GM19452 (cell line): ENCODE measurements around the gene FBXO17.
"Not testable (repeated sequence)": the region's sequence is repeated elsewhere in the genome, so short reads cannot be mapped to it uniquely, and the experiment has no call there.

Experiments
- ATAC-seq: cut with Tn5 transposase; IDR thresholded peaks from one replicate; pipeline ENCODE4 v1.9.1; 2021; ENCODE audit not compliant: unreplicated experiment

The FBXO17 gene, protein sequence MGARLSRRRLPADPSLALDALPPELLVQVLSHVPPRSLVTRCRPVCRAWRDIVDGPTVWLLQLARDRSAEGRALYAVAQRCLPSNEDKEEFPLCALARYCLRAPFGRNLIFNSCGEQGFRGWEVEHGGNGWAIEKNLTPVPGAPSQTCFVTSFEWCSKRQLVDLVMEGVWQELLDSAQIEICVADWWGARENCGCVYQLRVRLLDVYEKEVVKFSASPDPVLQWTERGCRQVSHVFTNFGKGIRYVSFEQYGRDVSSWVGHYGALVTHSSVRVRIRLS

DNA sequence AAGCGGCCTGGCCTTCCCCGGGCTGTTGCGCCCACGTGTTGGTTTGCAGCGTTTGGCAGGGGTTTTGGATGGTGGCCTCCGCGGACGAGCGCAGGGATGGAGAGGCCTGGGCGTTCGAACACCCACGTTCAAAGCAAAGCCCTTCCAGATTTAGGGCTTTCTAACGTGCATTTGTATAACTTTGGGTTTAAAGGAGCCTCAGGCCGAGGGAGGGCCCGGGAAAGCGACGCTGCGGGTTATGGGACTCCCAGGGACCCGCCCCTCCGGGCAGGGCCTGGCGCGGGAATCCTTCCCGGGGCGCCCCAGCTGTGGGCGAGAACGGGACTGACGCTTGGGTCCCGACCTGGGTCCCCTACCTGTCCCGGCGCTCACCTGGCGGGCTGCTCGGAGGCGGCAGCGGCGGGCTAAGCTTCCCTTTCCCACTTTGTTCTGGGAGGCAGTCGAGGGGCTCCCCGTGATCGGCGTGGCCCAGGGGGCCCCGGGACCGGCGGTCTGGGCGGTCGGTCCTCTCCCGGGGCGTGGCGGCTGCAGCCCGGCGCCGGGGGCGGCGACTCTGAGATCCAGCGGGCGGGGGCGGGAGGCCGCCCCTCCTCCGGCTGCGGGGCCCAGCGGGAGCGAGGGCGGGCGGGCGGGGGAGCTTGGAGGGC is at the start of gene FBXO17:
Gene FBXO17, minus strand, starts transcription at position 529 of the 647 bp plus-strand sequence. CDS start 25,423 bp downstream, outside the sequence.
- ATAC-seq: no peak

DNA sequence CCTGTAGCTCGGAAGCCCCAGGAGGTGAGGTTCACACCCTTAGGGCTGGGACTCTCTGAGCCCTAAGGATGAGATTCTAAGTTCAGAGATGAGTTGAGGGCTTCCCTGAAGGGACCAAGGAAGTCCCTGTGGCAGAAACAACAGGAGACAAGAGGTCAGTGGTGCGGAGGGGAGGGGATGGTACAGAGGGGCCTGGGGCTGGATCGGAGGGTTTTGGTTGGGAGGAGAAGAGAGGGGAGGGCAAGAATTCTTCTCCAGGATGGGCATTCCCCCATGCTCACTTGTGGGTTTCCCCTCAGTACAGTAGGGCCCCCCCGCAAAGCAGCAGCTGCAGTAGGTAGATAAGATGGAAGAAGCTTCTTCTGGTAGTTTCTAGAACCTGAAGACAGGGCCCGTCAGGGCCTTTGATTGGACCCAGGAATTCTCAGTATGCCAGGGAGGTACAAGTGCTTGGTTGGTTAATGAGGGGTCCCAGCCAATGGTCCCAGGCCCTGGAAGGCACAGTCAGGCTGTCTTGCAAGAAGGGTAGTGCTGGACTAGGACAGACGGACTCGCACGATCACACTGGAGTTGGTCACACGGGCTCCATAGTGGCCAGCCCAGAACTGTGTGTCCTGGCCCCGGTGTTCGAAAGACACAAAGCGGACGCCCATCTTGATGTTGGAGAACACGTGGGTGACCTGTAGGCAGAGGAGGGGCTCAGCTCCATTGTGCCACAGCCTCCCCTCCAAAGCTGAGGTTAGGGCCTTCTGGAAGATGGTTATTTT is 49.5 kb upstream of the FBXO17 start:
- no peak for ATAC-seq

DNA sequence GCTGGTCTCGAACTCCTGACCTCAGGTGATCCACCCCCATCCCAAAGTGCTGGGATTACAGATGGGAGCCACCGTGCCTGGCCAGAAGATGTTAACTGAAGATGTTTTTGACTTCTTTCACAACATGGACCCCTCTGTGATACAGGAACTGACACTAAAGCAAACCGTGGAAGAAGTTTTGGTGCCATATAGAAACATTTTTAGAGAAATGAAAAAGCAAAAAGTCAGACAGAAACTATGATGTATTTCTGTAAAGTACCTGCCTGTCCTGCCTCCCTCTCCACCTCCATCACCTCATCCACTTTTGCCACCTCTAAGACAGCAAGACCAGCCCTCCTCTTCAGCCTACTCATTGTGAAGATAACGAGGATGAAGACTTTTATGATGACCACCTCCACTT is 45.5 kb upstream of the FBXO17 start:
- no peak for ATAC-seq

DNA sequence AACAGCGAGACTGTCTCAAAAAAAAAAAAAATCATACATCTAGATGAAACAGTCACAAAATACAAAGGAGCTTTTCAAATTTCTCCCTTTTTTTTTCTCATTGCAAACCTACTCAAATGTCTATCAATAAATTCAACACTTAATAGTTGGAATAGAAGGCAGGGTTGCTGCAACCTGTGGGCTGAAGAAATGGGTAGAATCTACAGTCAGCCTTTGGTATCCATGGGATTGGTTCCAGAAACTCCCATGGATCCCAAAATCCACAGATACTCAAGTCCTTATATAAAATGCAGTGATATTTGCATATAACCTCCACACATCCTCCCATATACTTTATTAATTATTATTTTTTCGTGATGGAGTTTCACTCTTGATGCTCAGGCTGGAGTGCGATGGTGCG is 42.1 kb upstream of the FBXO17 start:
- no peak for ATAC-seq

DNA sequence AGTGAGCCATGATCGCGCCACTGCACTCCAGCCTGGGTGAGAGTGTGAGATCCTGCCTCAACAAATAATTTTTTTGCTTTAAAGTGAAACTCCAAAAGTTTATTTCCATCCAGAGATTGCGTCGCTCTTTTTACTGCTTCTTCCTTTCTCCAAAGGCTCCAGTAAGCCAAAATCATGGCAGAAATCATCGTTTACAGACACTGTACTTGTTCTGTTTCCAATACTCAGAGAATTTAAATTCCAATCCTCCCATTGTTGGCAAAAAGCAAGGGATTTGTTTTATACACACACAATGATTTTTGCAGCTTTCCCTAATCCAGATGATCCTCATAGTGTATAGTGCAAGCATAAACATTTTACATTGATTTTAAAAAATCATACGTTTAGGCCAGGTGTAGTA is 41.5 kb upstream of the FBXO17 start:
- ATAC-seq: no peak

DNA sequence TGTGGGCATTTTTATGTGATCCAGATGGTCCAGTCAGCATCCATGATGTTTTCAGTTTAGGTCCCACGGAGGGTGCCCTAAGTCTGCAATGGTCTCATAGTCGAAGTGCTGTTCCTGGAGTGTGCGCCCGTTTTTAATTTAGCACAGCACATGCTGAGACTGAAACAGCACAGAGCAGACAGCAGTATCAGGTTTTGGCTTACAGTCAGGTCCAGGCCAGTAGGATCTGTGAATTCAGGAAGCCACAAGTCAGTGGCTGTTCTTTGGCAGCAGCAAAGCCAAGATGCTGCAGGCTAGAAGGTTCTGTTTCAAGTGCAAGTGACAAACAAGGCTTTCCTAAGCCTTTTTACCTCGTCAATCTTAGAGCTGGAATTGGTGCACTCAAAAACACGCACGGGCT is 38.5 kb upstream of the FBXO17 start:
- no peak for ATAC-seq

DNA sequence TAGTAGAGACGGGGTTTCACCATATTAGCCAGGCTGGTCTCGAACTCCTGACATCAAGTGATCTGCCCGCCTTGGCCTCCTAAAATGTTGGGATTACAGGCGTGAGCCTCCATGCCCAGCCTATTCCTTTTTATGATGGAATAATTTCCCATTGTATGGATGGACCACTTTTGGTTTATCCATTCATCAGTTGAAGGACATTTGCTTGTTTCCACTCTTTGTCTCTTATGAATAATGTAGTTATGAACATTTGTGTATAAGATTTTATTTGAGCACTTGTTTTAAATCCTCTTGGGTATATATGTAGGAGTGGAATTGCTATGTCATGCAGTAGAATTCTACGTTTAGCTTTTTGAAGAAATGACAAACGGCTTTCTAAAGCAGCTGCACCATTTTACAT is 33.5 kb upstream of the FBXO17 start:
- no peak for ATAC-seq

DNA sequence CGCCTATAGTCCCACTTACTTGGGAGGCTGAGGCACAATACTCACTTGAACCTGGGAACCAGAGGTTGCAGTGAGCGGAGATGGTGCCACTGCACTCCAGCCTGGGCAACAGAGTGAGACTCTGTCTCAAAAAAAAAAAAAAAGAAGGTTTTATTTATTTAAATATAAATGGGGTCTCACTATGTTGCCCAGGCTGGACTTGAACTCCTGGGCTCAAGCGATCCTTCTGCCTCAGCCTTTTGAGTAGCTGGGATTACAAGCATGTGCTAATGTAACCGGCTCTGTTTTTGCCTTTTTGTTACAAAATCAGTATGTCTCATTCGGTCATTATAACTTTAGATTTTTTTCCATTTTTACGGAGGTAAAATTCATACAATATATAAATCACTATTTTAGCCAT is 32.6 kb upstream of the FBXO17 start:
- ATAC-seq: no peak

DNA sequence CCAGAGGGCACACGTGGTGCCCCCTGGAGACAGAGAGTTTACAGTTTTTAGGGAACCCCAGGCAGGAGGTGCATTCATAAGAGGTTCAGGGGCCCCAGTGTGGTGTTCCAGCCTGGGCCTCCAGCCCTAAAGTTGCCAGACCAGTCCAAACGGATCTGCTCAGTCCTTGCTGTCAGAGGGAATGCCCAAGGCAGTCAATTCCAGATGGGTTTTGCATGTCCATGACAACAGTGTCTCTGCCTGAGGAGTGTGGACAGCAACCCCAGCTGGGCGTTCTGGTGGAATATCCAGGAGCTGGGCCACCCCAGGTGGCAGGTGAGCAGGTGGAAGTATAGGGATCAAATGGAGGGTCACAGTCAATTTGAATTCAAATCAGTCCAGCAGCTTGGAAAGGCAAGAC is 31.6 kb upstream of the FBXO17 start:
- no peak for ATAC-seq

DNA sequence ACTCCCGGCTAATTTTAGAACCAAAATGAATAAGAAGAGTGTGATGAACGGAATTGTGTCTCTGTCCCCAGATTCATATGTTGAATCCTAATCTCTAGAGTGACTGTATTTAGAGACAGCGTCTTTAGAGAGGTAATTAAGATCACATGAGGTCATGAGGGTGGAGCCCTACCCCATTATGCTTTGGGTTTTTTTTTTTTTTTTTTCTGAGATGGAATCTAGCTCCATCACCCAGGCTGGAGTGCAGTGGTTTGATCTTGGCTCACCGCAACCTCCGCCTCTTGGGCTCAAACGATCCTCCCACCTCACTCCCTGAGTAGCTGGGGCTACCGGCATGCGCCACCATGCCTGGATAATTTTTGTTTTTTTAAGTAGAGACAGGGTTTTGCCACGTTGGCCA is 28.9 kb upstream of the FBXO17 start:
- ATAC-seq: no peak

DNA sequence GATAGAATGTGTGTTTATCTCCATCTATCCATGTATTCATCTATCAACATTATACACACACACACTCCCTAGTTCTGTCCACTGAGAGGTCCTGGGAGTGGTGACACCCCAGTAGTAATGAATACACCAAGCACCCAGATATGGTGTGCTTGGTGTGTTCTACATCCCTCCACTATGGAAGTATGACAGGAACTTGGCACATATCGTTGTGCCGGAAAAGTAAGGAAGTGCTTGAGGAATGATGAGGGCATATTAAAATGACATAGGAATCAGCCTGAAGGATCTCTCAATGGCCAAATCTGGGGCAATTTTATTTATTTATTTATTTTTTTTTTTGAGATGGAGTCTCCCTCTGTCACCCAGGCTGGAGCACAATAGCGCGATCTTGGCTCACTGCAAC is 28.3 kb upstream of the FBXO17 start:
- no peak for ATAC-seq

DNA sequence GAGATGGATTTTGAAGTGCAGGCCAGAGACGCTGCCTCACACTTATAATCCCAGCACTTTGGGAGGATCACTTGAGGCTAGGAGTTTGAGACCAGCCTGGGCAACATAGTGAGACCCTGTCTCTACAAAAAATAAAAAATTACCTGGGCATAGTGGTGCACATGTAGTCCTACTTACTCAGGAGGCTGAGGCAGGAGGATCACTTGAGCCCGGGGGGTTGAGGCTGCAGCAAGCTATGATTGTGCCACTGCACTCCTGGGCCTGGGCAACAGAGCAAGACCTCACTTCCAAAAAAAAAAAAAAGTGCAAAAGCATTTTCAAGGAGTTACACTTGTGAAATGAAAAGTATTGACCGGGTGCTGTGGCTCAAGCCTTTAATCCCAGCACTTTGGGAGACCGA is 27.6 kb upstream of the FBXO17 start:
- ATAC-seq: no peak

DNA sequence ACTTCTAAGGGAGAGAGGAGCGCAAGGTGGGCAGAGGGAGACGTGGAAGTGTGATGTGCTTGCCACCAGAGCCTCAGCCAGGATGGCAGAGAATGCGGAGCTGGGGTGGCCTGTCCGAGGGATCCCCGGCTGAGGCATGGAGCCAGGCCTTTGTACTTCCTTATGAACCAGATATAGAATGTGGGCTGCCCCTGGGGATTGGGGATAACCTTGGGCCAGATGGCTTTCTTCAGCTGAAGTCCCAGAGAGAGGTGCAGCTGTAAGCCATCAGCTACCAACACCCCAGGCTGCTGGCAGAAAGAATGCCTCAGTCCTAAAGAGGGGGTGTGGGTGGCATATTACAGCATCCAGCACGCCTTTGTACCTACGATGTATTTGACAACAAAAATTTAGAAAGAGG is 25.5 kb upstream of the FBXO17 start:
- ATAC-seq: no peak

DNA sequence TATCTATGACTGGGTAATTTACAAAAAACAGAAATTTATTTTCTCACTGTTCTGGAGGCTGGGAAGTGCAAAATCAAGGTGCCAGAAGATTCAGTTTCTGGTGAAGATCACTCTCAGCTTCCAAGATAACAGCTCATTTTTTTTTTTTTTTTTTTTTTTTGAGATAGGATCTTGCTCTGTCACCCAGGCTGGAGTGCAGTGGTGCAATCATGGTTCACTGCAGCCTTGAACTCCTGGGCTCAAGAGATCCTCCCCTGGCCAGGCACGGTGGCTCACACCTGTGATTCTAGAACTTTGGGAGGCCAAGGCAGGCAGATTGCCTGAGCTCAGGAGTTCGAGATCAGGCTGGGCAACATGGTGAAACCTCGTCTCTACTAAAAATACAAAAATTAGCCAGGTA is 22.0 kb upstream of the FBXO17 start:
- not testable (repeated sequence) for ATAC-seq

DNA sequence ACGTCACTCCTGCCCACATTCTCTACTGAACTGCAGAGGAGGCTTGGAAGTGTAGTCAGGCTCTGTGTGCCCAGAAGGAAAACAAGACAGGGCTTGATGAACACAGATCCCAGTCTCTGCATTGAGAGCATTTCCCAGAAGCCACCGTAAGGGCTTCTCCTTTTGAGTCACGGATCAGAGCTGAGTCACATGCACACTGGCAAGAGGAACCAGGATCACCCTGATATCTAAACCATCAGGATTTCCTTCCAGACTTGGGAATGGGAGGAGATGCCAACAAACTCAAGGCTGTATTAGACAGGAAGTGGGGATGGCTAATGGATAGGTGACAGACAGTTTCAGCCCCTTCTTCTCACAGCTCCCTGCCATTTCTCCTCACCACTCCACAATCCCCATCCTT is 17.7 kb upstream of the FBXO17 start:
- no peak for ATAC-seq

DNA sequence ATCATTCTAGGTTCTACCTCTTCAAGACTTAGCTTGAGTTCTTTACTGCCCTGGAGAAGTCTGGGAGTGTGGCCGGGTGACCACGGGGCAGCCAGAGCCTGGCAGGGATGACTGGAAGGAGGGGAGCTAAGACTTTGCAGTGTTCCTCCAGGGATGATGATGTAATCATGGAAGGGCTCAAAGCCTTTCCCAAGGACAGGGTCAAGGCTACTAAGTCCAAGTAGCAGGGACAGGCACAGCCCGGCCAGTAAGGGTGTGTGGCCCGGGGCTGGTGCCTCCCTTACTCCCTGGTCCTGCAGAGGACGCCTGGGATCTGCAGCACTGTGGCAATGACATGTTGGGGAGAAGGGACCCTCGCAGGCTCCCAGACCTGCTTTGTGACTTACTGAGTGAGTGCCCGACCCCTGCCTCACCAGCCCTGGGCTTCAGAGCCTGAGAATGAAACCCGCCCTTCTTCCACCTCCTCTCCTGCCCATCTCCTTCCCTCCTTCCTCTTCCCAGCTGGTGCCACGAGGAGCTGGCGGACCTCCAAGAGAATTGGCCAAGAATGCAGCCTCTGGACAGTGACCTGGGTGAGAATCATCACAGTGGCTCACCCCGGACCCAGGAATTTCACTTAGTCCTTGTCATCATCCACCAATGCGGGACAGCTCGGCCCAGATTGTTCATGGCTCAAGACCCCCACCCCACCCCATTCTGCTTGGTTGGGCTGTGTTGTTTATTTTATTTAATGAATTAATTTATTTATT is 15.6 kb upstream of the FBXO17 start:
- ATAC-seq: no peak

DNA sequence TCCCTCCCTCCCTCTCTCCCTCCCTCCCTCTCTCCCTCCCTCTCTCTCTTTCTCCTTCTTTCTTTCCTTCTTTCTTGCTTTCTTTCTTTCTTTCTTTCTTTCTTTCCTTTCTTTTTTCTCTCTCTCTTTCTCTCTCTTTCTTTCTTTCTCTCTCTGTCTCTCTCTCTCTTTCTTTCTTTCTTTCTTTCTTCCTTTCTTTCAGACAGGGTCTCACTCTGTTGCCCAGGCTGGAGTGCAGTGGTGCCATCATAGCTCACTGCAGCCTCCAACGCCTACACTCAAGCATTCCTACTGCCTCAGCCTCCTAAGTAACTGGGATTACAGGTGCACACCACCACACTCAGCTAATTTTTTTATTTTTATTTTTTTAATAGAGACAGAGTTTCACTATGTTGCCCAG is 14.1 kb upstream of the FBXO17 start:
- ATAC-seq: not testable (repeated sequence)

DNA sequence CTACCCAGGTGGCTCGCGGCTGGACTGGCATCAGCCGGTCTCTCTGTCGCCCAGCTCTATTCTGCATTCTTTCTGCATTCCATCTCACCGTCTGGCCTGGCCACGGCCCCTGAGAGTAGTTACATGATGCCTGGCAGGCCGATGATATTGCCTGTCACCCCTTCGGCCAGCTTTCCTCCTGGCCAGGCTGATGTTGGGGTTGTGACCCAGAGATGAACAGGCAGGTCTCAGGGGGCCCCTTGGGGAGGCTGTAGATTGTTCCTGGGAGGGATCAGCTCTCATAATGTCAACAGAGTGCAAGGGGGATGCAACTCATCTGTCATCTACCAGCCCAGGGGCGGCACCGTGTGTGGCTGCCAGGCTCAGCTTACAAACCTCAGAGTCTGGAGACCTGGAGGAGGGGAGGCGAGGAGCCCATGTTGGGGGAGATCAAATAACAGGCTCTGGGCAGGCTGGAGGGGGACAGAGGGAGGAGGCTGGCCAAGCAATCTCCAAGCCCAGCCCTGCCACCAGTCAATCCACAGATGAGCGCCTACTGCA is 13.6 kb upstream of the FBXO17 start:
- ATAC-seq: no peak

DNA sequence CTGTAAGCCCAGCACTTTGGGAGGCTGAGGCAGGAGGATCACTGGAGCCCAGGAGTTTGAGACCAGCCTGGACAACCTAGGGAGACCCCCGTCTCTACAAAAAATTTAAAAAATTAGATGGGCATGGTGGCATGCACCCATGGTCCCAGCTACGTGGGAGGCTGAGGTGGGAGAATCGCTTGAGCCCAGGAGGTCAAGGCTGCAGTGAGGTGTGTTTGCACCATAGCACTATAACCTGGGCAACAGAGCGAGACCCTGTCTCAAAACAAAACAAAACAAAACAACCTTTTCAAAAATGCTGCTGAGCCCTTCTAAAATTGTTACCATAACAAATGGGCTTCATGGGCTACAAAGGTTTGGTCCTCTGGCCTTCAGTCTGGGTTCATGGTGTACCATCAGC is 13.1 kb upstream of the FBXO17 start:
- not testable (repeated sequence) for ATAC-seq

DNA sequence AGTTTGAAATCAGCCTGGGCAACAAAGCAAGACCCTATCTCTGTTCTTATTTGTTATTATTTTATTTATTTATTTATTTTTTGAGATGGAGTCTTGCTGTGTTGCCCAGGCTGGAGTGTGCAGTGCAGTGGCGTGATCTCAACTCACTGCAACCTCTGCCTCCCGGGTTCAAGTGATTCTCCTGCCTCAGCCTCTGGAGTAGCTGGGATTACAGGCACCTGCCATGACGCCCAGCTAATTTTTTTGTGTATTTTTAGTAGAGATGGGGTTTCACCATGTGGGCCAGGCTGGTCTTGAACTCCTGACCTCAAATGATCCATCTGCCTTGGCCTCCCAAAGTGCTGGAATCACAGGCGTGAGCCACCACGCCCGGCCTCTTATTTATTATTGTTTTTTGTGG is 12.2 kb upstream of the FBXO17 start:
- not testable (repeated sequence) for ATAC-seq

DNA sequence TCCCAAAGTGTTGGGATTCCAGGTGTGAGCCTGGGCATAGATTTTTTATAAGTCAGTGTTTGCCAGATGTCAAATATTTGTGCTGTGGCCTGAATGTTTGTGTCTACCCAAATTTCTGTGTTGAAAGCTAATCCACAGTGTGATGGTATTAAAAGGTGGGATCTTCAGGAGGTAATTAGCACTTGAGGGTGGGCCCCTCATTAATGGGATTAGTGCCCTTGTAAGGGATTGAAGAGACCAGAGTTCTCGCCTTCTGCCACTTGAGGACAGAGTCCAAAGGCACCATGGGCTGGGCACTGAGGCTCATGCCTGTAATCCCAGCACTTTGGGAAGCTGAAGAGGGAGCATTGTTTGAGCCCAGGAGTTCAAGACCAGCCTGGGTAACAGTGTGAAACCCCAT is 9.7 kb upstream of the FBXO17 start:
- no peak for ATAC-seq
